Spleen (tissue), 7 donors: Measurements from ENCODE around the gene ACSM2B.
"Not testable (repeated sequence)": the region's sequence is repeated elsewhere in the genome, so short reads cannot be mapped to it uniquely, and the experiment has no call there.

Experiments
- CTCF ChIP-seq, 11 experiments: fragments of 200-600 bp in 7 of 11; fragments of 450-650 bp in 4 of 11; sonication (generic) in 4 of 11; IDR thresholded peaks in 8 of 11; conservative IDR thresholded peaks in 3 of 11; 1 replicate in 7 of 11; 2 replicates in 4 of 11; pipeline versions ENCODE4 v1.4.0 to v1.8.0; 2016 to 2021; ENCODE audit warnings: antibody characterized with exemption in 11 of 11, inconsistent platforms in 4 of 11, mild to moderate bottlenecking in 1 of 11
- POLR2A ChIP-seq, 3 donors: fragments of 450-650 bp; IDR thresholded peaks; one replicate each; pipeline ENCODE4 v1.5.1; 2017; ENCODE audit warnings: antibody characterized with exemption in 3 of 3, mild to moderate bottlenecking in 1 of 3
- POLR2AphosphoS5 ChIP-seq, 3 donors: sonication (generic); formaldehyde crosslinking; IDR thresholded peaks; one replicate each; pipeline ENCODE4 v1.5.1; 2017; ENCODE audit warnings: antibody characterized with exemption in 3 of 3
- donor health status: DM: no; HTN: no; CAD: no; lungs with moderate emphysema.
- donor health status: DM: no; HTN: no; CAD: no.
- donor health status: DM: no; HTN: no; CAD: no.

DNA sequence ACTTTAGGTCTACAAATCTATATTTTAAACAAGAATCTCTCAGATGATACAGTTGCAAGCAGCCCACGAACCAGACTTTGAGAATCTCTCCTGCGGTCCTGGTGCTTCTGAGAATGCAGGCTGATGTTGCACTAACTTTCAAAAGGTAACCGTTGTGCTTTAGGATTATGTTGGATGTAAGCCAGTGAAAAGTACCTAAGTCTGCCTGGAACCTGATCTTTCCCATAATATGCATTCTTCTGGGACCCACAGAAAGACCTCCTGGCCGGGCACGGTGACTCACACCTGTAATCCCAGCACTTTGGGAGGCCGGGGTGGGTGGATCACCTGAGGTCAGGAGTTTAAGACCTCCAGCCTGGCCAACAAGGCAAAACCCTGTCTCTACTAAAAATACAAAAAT is 13.3 kb upstream of the ACSM2B start:
- TF ChIP-seq CTCF (IDR thresholded peaks at IDR 0.05 in 8 of 11, conservative IDR thresholded peaks at IDR 0.05 in 3 of 11); POLR2A (IDR thresholded peaks at IDR 0.05); POLR2AphosphoS5 (IDR thresholded peaks at IDR 0.05): not testable (repeated sequence)
